ENCODE results near the gene ZCCHC8.

DNA sequence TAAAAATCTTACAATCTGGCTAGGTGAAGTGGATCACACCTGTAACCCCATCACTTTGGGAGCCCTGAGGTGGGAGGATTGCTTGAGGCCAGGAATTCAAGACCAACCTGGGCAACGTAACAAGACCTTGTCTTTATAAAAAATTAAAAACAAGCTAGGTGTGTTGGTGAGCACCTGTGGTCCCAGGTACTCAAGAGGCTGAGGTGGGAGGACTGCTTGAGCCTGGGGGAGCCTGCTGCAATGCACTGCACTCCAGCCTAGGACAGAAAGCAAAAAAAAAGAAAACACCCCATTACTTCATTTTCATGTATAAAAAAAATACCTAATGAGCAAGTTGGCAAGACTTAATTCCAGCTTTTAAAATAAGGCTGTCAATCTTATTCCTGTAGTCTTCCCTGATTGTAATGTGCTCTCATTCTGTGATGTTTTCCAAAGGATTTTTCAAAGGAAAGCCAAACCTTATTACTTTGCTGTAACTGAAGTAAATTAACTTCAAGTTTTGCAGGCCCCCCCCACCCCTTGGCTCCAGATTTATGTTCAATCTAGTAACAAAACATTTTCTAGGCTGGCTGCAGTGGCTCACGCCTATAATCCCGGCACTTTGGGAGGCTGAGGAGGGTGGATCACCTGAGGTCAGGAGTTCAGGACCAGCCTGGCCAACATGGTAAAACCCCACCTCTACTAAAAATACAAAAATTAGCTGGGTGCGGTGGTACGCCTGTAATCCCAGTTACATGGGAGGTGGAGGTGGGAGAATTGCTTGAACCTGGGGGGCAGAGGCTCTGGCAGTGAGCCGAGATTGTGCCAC, 3.3 kb upstream of the ZCCHC8 start:
- TF ChIP-seq, protein P1, sequence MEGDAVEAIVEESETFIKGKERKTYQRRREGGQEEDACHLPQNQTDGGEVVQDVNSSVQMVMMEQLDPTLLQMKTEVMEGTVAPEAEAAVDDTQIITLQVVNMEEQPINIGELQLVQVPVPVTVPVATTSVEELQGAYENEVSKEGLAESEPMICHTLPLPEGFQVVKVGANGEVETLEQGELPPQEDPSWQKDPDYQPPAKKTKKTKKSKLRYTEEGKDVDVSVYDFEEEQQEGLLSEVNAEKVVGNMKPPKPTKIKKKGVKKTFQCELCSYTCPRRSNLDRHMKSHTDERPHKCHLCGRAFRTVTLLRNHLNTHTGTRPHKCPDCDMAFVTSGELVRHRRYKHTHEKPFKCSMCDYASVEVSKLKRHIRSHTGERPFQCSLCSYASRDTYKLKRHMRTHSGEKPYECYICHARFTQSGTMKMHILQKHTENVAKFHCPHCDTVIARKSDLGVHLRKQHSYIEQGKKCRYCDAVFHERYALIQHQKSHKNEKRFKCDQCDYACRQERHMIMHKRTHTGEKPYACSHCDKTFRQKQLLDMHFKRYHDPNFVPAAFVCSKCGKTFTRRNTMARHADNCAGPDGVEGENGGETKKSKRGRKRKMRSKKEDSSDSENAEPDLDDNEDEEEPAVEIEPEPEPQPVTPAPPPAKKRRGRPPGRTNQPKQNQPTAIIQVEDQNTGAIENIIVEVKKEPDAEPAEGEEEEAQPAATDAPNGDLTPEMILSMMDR (IDR thresholded peaks at IDR 0.05): no peak
- TF ChIP-seq POLR2A (IDR thresholded peaks at IDR 0.05): no peak
